Activated T-helper 1 cell treated with anti-CD3 and anti-CD28 coated beads, Interleukin-12 subunit alpha, Interleukin-12 subunit beta, Interleukin-2, Interleukin-4 antibody, amounts not matched to agents 30 ng/mL and 10 ng/mL and 1 ng/mL, durations not matched to agents 14 hours and 24 hours and 36 hours (primary cell): Measurements from ENCODE around the gene ODF4. TPM values are rescaled to one million over a fixed set of nuclear protein-coding genes. Genes with fewer than 3 reads are reported as not detected.

Source experiments
- DNase-seq: peaks from one replicate; pipeline ENCODE4 v3.0.0; 2021; ENCODE audit warnings: low spot score
- H3K27ac Mint-ChIP-seq: one replicate; pipeline ENCODE4 v1.8.0; 2021; ENCODE audit warnings: mild to moderate bottlenecking, mixed read lengths
- H3K27me3 Mint-ChIP-seq: one replicate; pipeline ENCODE4 v1.8.0; 2022; ENCODE audit warnings: mild to moderate bottlenecking, moderate library complexity, mixed read lengths; ENCODE audit not compliant: insufficient read depth
- H3K36me3 Mint-ChIP-seq: one replicate; pipeline ENCODE4 v1.8.0; 2021; ENCODE audit warnings: low read depth, mixed read lengths
- H3K4me1 Mint-ChIP-seq: one replicate; pipeline ENCODE4 v1.8.0; 2021; ENCODE audit warnings: low read depth, mixed read lengths
- H3K4me3 Mint-ChIP-seq: one replicate; pipeline ENCODE4 v1.8.0; 2021; ENCODE audit warnings: mild to moderate bottlenecking, moderate library complexity, mixed read lengths
- H3K9me3 Mint-ChIP-seq: one replicate; pipeline ENCODE4 v1.8.0; 2021; ENCODE audit warnings: mixed read lengths
- intact Hi-C: fragments of 100-400 bp; cut with micrococcal nuclease; formaldehyde crosslinking; loops from one replicate; pipeline ENCODE4 v1.15.1; 2024
- total RNA-seq: library from RNA; stranded (reverse); gene quantifications from 2 replicates; pipeline ENCODE4 v1.2.3, GENCODE V29; 2022

Gene ODF4, protein sequence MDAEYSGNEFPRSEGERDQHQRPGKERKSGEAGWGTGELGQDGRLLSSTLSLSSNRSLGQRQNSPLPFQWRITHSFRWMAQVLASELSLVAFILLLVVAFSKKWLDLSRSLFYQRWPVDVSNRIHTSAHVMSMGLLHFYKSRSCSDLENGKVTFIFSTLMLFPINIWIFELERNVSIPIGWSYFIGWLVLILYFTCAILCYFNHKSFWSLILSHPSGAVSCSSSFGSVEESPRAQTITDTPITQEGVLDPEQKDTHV
- total RNA-seq = not detected in 2 replicates

DNA sequence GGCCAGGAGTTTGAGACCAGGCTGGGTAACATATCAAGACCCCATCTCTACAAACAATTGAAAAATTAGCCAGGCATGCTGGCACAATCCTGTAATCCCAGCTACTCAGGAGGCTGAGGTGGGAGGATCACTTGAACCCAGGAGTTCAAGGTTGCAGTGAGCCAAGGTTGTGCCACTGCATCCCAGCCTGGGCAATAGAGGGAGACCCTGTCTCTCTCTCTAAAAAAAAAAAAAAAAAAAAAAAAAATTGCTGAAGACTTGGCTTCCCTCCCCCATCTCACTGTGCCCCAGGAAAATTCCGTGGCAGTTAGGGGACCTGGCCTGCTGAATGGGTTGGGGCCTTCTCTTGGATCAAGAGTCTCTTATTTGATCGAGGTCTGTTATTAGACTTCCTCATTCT lies at the start of gene ODF4:
Gene ODF4 (plus strand): TSS at position 301 of the 400 bp plus-strand sequence. CDS start 212 bp downstream, outside the sequence.
- Mint-ChIP-seq H3K4me3 (no peak within 1 kb of the TSS), H3K9me3 (no peaks in the 10 kb centered on the region), H3K27me3 (peaks cover 8% of the 10 kb centered on the region), H3K4me1 (peaks cover 13% of the 10 kb centered on the region), H3K27ac (peak within 1 kb of the TSS; percentile 29), H3K36me3 (no peaks in the 10 kb centered on the region)
- DNase-seq = no peak
- intact Hi-C loops = no loop called here

DNA sequence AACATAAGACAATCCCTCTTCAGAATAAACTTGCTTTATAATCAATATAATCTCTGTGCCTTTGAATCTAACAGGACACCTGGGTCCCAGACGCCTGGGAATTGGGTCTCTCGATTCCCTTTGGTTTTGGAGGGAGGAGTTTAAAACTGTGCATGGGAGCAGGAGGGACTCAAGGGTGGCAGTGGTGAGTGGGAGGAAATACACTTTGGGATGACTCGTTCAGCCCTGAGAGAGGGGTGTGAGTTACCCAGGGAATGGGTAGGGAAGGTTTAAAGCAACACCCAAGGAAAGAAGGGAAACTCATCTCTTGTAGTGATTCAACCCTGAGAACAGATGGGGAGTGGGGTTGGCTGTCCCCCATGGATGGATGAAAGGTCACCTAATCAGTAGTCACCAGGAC lies 49.6 kb upstream of the ODF4 start:
- H3K27ac Mint-ChIP-seq = peak overlapping the region; percentile 9
- peaks cover 40% of the 10 kb centered on the region for H3K4me1 Mint-ChIP-seq
- H3K27me3 Mint-ChIP-seq = no peaks in the 10 kb centered on the region
- intact Hi-C loops = no loop called here
- DNase-seq = no peak
- peaks cover 11% of the 10 kb centered on the region for H3K36me3 Mint-ChIP-seq
- peak overlapping the region; percentile 86 for H3K4me3 Mint-ChIP-seq
- no peaks in the 10 kb centered on the region for H3K9me3 Mint-ChIP-seq

DNA sequence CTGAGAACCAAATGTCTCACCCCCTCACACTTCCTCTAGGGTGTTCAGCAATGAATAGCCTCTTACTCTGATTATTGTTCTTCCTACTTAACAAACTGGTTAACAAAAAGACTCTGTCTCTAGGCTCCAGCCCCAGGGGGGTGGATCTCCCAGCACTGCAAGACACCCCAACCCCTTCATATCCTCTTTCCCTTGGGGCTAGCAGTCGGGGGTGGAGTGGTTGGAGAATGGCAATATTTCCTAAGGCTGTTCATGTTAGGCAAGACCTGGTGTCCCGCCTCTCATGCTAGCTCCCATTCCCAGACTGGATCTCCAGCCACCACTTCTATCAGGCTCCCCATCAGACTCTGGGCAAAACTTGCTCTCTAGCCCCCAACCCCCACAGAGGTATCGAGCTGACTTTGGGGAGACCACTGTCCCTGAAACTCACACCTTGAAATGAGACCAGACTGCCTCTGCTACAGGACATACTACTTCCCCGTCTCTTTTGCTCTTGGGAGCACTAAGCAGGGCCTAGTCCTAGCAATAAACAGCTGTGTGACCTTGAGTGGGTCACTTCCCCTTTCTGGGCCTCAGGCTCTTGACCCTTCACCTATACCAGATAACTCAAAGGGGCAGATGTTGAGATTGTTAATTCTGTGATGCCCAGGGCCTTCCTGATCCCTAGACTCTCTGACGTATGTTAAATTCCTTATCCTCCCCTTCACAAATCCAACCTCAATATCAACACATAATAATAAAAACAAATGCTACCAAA lies 46.8 kb upstream of the ODF4 start:
- H3K4me1 Mint-ChIP-seq = peaks cover 49% of the 10 kb centered on the region
- intact Hi-C loops = no loop called here
- no peaks in the 10 kb centered on the region for H3K9me3 Mint-ChIP-seq
- H3K36me3 Mint-ChIP-seq = peaks cover 11% of the 10 kb centered on the region
- H3K4me3 Mint-ChIP-seq = no peak overlapping the region
- no peaks in the 10 kb centered on the region for H3K27me3 Mint-ChIP-seq
- H3K27ac Mint-ChIP-seq = no peak overlapping the region
- no peak for DNase-seq

DNA sequence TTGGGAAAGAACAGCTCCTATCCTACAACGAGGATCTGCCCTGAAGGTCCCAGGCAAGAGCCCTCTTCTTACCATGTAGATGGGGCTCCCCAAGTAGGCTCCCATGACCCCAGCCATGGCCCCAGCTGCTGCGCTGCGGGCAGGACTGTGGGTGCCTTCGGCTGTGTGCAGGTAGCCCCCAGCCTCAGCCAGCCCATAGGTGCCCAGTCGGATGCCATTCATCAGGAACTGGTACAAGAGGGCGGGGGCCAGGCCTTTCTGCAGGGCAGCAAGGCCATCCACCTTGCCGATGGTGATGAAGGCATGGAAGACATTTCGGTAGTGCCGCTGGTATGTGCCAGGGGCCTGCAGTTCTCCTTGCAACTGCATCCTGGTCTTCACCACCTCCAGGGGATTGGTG lies 45.3 kb upstream of the ODF4 start:
- DNase-seq = no peak
- Mint-ChIP-seq H3K27me3 (no peaks in the 10 kb centered on the region), H3K36me3 (peaks cover 9% of the 10 kb centered on the region), H3K27ac (peak overlapping the region; percentile 83), H3K9me3 (no peaks in the 10 kb centered on the region), H3K4me1 (peaks cover 47% of the 10 kb centered on the region), H3K4me3 (peak overlapping the region; percentile 87)
- intact Hi-C loops = loop anchor here (2.0 kb wide), 1 partner anchor 174 kb away; no protein-coding TSS in a partner anchor

DNA sequence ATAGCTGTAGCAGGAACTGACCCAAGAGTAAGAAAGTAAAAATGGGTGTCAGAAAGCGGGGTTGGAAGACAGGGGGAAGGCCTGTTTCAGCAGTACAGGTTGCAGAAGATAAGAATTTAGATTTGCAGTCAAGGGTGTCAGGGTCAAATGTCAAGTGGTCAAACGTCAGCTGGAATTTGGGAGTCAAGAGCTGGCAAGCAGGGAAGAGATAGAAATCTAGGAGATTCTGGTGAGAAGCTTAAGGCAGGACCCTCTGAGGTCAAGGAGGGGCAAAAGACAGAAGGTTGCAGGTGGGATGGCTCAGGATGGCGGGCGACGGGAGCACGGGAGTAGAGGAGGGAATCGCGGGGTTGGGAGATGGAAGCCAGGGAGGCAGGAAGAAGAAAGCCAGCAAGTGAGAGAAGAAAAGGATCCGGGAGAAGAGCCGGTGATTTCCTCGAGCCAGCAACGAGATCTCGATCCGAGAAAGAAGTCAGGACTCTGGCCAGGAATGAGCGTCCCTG lies 44.8 kb upstream of the ODF4 start:
- no peaks in the 10 kb centered on the region for H3K9me3 Mint-ChIP-seq
- H3K4me3 Mint-ChIP-seq = peak overlapping the region; percentile 87
- peak overlapping the region; percentile 83 for H3K27ac Mint-ChIP-seq
- no peak for DNase-seq
- H3K27me3 Mint-ChIP-seq = no peaks in the 10 kb centered on the region
- H3K4me1 Mint-ChIP-seq = peaks cover 42% of the 10 kb centered on the region
- intact Hi-C loops = loop anchor here (1.0 to 2.0 kb wide), 3 partner anchors 46 to 174 kb away; partner anchors contain the start of gene PFAS
- peaks cover 9% of the 10 kb centered on the region for H3K36me3 Mint-ChIP-seq

DNA sequence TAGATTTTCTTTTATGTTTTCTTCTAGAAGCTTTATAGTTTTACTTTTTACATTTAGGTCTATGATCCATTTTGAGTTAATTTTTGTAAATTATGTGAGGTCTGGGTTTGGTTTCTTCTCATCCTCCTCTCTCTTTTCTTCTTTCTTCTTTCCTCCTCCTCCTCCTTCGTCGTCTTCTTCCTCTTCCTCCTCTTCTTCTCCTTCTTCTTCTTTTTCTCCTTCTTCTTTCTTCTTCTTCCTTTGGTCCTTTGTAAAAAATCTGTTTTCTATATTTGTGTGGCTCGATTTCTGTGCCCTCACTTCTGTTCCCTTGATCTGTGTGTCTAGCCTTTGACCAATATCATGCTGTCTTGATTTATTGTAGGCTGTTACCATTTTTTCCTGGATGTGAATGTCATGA lies 39.4 kb upstream of the ODF4 start:
- no peaks in the 10 kb centered on the region for H3K9me3 Mint-ChIP-seq
- H3K4me1 Mint-ChIP-seq = peaks cover 14% of the 10 kb centered on the region
- peak overlapping the region; percentile 21 for H3K27ac Mint-ChIP-seq
- no peaks in the 10 kb centered on the region for H3K36me3 Mint-ChIP-seq
- H3K27me3 Mint-ChIP-seq = no peaks in the 10 kb centered on the region
- no peak overlapping the region for H3K4me3 Mint-ChIP-seq
- DNase-seq = no peak
- intact Hi-C loops = loop anchor here (1.0 to 2.0 kb wide), 7 partner anchors 12 to 206 kb away; partner anchors contain the start of genes HES7 and RANGRF

DNA sequence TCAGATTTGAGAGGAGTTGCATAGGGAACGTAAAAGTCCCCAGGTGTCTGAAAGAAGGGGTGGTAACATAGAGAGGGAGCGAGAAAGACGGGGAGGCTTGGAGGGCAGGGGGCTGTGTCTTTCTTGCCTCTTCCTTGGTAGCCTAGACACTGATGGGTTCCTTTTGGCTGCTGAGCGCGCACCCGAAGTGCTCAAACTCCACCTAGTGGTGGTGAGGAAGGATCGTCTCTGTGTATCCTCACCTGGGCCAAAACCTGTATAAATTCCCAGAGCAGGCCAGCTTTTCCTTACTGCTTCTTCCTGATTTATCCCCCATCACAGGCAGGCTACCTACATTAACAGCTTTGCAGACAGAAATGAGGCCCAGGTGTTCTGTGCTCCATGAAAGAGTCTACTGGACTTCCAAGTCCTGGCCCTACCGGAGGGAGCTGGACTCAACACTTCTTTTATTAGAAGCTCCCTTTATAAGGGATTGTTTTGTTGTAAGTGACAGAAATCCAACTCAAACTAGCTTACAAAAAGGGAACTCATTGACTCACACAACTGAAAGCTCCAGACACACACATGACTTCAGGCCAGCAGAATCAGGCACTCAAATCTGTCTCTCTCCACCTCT lies 38.9 kb upstream of the ODF4 start:
- Mint-ChIP-seq H3K4me1 (peaks cover 14% of the 10 kb centered on the region), H3K27me3 (no peaks in the 10 kb centered on the region)
- DNase-seq = peak; percentile 39

DNA sequence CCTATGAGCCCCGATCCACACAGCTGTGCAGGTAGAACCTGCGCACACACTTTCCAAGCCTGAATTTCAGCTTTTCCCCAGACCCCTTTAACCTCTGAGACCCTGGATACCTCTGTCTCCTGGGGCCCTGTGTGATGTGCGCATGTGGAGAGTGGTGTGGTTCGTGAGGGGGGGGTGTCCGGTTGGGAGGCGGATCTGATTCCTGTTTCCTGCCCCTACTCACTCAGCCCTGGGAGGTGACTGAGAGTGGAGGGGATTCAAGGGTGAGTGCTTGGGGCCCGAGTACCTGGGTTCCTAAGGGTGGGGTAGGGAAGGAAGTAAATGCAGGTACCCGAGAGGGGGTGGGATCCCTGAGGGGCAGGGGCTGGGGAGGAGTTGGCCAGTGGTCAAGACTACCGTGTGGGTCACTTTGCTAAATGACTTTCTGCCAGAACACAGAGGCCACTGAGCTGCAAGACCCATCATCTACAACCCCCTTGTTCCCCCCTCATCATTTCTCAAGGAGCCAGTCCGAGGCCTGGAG lies 29.0 kb upstream of the ODF4 start:
- H3K9me3 Mint-ChIP-seq = no peaks in the 10 kb centered on the region
- no peak overlapping the region for H3K27ac Mint-ChIP-seq
- H3K27me3 Mint-ChIP-seq = peaks cover 9% of the 10 kb centered on the region
- DNase-seq = no peak
- intact Hi-C loops = no loop called here
- no peaks in the 10 kb centered on the region for H3K36me3 Mint-ChIP-seq
- no peaks in the 10 kb centered on the region for H3K4me1 Mint-ChIP-seq
- no peak overlapping the region for H3K4me3 Mint-ChIP-seq

More for the DNA sequence above, 38.9 kb upstream of the ODF4 start:
- intact Hi-C loops = loop anchor here (1.0 to 2.0 kb wide), 7 partner anchors 12 to 206 kb away; partner anchors contain the start of genes HES7 and RANGRF
- H3K27ac Mint-ChIP-seq = peak overlapping the region; percentile 21
- H3K4me3 Mint-ChIP-seq = no peak overlapping the region
- H3K36me3 Mint-ChIP-seq = no peaks in the 10 kb centered on the region
- H3K9me3 Mint-ChIP-seq = no peaks in the 10 kb centered on the region

DNA sequence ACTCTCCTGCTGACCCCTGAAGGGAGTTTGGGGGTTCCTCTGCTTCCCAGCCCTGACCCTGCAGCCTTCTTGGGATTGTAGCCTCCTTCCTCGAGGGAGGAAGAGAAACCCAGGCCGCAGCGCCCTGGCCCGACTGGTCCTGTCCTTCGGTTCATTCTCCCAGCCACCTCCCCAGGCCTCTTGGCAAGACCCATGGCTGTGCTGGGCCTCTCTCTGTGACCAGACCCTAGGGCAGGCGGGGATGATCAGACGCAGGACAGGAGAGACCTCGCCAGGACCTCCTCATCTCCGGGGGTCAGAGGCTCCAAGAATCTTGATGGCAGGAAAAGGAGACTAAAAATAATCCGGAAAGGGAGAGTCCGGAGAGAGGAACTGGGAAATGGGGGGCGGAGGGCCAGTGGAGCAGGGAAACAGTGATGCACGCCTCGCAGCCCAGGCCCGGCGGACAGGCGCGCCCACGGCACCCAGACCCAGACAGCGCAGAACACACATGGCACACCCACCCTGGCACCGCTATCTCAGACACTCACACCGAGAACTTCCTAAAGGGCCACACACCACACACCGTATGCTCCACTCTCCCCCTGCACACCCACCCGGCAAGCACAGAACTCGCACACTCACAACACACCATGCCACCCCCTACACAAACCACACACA lies 28.4 kb upstream of the ODF4 start:
- H3K4me1 Mint-ChIP-seq = no peaks in the 10 kb centered on the region
- H3K4me3 Mint-ChIP-seq = no peak overlapping the region
- intact Hi-C loops = no loop called here
- H3K9me3 Mint-ChIP-seq = no peaks in the 10 kb centered on the region
- H3K36me3 Mint-ChIP-seq = no peaks in the 10 kb centered on the region
- DNase-seq = no peak
- H3K27me3 Mint-ChIP-seq = peaks cover 8% of the 10 kb centered on the region
- no peak overlapping the region for H3K27ac Mint-ChIP-seq

DNA sequence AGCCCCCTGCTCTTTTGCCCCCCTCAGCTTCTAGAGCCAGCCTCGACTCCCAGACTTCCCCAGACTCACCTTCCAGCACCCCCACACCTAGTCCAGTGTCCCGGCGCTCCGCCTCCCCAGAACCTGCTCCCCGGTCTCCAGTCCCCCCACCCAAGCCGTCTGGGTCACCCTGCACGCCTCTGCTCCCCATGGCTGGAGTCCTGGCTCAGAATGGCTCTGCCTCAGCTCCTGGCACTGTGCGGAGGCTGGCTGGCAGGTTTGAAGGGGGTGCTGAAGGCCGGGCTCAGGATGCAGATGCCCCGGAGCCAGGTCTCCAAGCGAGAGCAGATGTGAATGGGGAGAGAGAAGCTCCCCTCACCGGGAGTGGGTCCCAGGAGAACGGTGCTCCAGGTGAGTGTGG lies 27.4 kb upstream of the ODF4 start:
- no peak overlapping the region for H3K4me3 Mint-ChIP-seq
- DNase-seq = no peak
- intact Hi-C loops = no loop called here
- H3K27ac Mint-ChIP-seq = no peak overlapping the region
- H3K36me3 Mint-ChIP-seq = no peaks in the 10 kb centered on the region
- peaks cover 7% of the 10 kb centered on the region for H3K27me3 Mint-ChIP-seq
- H3K9me3 Mint-ChIP-seq = no peaks in the 10 kb centered on the region
- H3K4me1 Mint-ChIP-seq = no peaks in the 10 kb centered on the region

DNA sequence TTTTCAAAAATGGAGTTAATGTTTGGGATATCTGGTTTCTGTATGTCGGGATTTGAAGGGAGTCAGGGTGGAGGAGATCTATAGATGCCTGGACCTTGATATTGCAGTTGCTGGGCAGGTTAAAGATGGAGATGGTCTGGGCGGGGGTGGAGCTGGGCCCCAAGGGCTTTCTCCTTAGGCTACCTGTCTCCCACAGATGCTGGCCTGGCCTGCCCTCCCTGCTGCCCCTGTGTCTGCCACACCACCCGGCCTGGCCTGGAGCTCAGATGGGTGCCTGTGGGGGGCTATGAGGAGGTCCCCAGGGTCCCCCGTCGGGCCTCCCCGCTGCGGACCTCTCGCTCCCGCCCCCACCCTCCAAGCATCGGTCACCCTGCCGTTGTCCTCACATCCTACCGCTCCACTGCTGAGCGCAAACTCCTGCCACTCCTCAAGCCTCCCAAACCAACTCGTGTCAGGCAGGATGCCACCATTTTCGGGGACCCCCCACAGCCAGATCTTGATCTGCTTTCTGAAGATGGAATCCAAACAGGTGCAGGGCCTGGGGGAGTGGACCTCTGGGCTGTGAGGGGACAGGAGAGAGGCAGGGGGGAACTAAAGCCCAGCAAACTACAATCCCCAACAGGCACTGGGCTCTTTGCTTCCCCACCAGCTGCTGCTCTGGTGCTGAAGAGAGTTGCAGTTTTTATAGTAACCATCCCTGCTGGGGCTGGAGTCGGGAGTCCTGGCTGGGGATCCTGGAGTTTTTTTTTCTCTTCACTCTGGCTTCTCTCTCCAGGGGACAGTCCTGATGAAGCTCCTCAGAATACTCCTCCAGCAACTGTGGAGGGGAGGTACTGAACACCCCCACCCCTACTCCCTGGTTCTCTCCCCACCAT lies 26.7 kb upstream of the ODF4 start:
- no peaks in the 10 kb centered on the region for H3K9me3 Mint-ChIP-seq
- no peak overlapping the region for H3K4me3 Mint-ChIP-seq
- no peaks in the 10 kb centered on the region for H3K4me1 Mint-ChIP-seq
- no peaks in the 10 kb centered on the region for H3K36me3 Mint-ChIP-seq
- peaks cover 7% of the 10 kb centered on the region for H3K27me3 Mint-ChIP-seq
- intact Hi-C loops = no loop called here
- no peak for DNase-seq
- H3K27ac Mint-ChIP-seq = no peak overlapping the region
